Muscle layer of duodenum (tissue), 2 donors: Measurements from ENCODE around the gene FIBP.

ENCODE experiments used
- H3K27ac ChIP-seq: one replicate; pipeline ENCODE4 v1.7.0; 2013; ENCODE audit warnings: mild to moderate bottlenecking, low read length
- H3K27me3 ChIP-seq: one replicate; pipeline ENCODE4 v1.7.0; 2013; ENCODE audit warnings: low read depth, mild to moderate bottlenecking, control low read depth, low read length
- H3K36me3 ChIP-seq, 2 donors: one replicate each; pipeline ENCODE4 v1.7.0; 2013; ENCODE audit warnings: low read length in 2 of 2, control low read depth in 1 of 2, mild to moderate bottlenecking in 1 of 2; ENCODE audit not compliant: insufficient read depth in 2 of 2, control insufficient read depth in 1 of 2
- H3K4me1 ChIP-seq, 2 donors: one replicate each; pipeline ENCODE4 v1.7.0; 2013; ENCODE audit warnings: low read length in 2 of 2, mild to moderate bottlenecking in 2 of 2, control low read depth in 1 of 2, moderate library complexity in 1 of 2; ENCODE audit not compliant: insufficient read depth in 2 of 2, control insufficient read depth in 1 of 2
- H3K4me3 ChIP-seq, 2 donors: one replicate each; pipeline ENCODE4 v1.7.0; 2013; ENCODE audit warnings: low read length in 2 of 2, low read depth in 1 of 2, mild to moderate bottlenecking in 1 of 2
- H3K9me3 ChIP-seq, 2 donors: one replicate each; pipeline ENCODE4 v1.7.0; 2013; ENCODE audit warnings: low read length in 2 of 2, control low read depth in 1 of 2, mild to moderate bottlenecking in 1 of 2; ENCODE audit not compliant: control insufficient read depth in 1 of 2
- donor health status: healthy.

The FIBP gene

DNA sequence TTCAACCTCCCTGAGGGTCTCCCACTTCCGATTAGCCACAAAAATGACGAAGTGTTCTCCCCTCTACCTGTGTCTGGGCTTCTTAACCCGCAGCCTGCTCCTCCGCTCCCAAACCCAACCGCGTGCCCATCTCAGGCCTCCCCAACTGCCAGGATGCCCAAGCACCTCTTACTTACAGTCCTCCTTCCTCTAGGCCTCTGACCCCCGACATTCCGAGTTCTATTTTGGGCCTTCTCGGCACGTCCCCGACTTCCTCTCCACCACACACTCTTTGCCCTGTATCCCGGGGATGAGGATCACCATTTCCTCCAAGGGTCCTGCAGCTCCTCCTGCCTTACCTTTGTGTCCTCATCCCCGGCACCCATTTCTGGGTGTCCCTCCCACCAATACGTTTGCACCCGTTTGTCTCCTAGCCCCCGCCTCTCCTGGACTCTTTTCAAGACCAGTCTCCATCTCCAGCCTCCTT lies 28.4 kb downstream of the FIBP start:
- Histone ChIP-seq H3K4me1 (peaks cover 0 to 42% of the 10 kb centered on the region in 2 donors), H3K4me3 (peak overlapping the region; percentile 87 to 97), H3K27me3 (no peaks in the 10 kb centered on the region), H3K27ac (peak overlapping the region; percentile 96), H3K9me3 (no peaks in the 10 kb centered on the region), H3K36me3 (peaks cover 26 to 59% of the 10 kb centered on the region in 2 donors)

- Histone ChIP-seq H3K4me3 (peak overlapping the region; percentile 87 to 97), H3K27me3 (no peaks in the 10 kb centered on the region), H3K4me1 (peaks cover 0 to 42% of the 10 kb centered on the region in 2 donors), H3K27ac (peak overlapping the region; percentile 96), H3K36me3 (peaks cover 27 to 59% of the 10 kb centered on the region in 2 donors), H3K9me3 (no peaks in the 10 kb centered on the region)
Measured at GRCh38 chr11:65859095-65859811, 29.0 kb downstream of the FIBP start.

GRCh38 chr11:65858681-65859087 lies 29.6 kb downstream of the FIBP start:
- Histone ChIP-seq H3K4me3 (peak overlapping the region; percentile 72 to 97), H3K9me3 (no peaks in the 10 kb centered on the region), H3K4me1 (peaks cover 0 to 42% of the 10 kb centered on the region in 2 donors), H3K27me3 (no peaks in the 10 kb centered on the region), H3K36me3 (peaks cover 26 to 59% of the 10 kb centered on the region in 2 donors), H3K27ac (peak overlapping the region; percentile 96)

GRCh38 chr11:65857853-65858680 lies 30.2 kb downstream of the FIBP start, which contains the start of gene CFL1:
TSS of gene CFL1 (minus strand) at chr11:65858180. CDS start at chr11:65858099, 81 bp downstream.
- Histone ChIP-seq H3K27me3 (no peaks in the 10 kb centered on the region), H3K27ac (peak within 1 kb of the TSS; percentile 96), H3K4me1 (peaks cover 0 to 39% of the 10 kb centered on the region in 2 donors), H3K9me3 (no peaks in the 10 kb centered on the region), H3K4me3 (peak within 1 kb of the TSS; percentile 92 to 97), H3K36me3 (peaks cover 29 to 59% of the 10 kb centered on the region in 2 donors)

GRCh38 chr11:65857500-65857852 lies 30.8 kb downstream of the FIBP start:
- Histone ChIP-seq H3K4me3 (peak overlapping the region; percentile 92 to 97), H3K4me1 (peaks cover 0 to 34% of the 10 kb centered on the region in 2 donors), H3K27ac (peak overlapping the region; percentile 95), H3K9me3 (no peaks in the 10 kb centered on the region), H3K27me3 (no peaks in the 10 kb centered on the region), H3K36me3 (peaks cover 31 to 59% of the 10 kb centered on the region in 2 donors)

GRCh38 chr11:65856689-65857499 lies 31.4 kb downstream of the FIBP start:
- no peaks in the 10 kb centered on the region for H3K27me3 ChIP-seq
- H3K9me3 ChIP-seq: no peaks in the 10 kb centered on the region
- peaks cover 31 to 59% of the 10 kb centered on the region in 2 donors for H3K36me3 ChIP-seq
- H3K4me1 ChIP-seq: peaks cover 0 to 28% of the 10 kb centered on the region in 2 donors
- peak overlapping the region; percentile 92 to 97 for H3K4me3 ChIP-seq
- peak overlapping the region; percentile 95 for H3K27ac ChIP-seq

GRCh38 chr11:65855927-65856363 lies 32.3 kb downstream of the FIBP start:
- H3K27ac ChIP-seq: peak overlapping the region; percentile 95
- H3K9me3 ChIP-seq: peaks cover 0 to 2% of the 10 kb centered on the region in 2 donors
- peaks cover 0 to 19% of the 10 kb centered on the region in 2 donors for H3K4me1 ChIP-seq
- peak overlapping the region; percentile 92 to 97 for H3K4me3 ChIP-seq
- peaks cover 31 to 62% of the 10 kb centered on the region in 2 donors for H3K36me3 ChIP-seq
- H3K27me3 ChIP-seq: no peaks in the 10 kb centered on the region

DNA sequence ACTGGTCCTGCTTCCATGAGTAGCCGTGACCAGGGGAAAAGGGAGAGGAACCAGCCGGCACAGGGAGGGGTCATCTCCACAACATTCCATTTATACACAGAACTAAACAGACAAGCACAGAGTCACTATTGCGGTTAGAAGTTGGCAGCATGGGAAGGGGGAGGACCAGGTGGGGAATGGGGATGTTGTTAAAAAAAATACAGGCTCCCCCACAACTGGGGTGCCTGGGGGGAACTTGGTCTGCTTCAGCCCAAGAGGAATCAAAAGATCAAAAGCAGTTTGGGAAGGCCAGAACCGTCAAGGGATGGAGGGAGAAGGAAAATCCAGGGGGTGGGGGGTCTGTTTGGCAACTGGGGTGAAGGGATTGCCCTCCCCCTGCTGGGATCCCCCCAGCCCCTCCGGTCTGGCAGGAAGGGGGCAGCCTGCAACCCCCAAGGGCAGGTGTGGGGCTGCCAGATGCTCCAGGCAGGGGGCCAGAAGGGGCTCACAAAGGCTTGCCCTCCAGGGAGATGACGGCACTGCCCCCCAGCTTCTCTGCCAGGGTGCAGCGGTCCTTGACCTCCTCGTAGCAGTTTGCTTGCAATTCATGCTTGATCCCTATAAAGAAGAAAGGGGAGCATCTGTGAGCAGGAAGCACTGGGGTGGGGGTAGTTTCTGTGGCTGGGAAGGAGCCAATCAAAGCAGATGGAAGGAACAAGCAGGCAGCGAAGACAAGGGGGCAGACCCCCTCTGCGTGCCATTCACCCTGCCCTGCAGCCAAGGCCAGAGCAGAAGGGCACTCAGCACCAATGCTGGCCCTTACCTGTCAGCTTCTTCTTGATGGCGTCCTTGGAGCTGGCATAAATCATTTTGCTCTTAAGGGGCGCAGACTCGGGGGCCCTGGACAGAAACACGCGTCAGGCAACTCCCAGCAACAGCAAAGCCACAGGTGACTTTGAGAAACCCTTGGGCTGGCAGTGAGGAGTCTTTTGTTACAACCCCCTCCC lies 33.1 kb downstream of the FIBP start:
- H3K36me3 ChIP-seq: peaks cover 31 to 64% of the 10 kb centered on the region in 2 donors
- H3K27ac ChIP-seq: peak overlapping the region; percentile 95
- H3K4me3 ChIP-seq: peak overlapping the region in 1 of 2 donors; percentile 97

DNA sequence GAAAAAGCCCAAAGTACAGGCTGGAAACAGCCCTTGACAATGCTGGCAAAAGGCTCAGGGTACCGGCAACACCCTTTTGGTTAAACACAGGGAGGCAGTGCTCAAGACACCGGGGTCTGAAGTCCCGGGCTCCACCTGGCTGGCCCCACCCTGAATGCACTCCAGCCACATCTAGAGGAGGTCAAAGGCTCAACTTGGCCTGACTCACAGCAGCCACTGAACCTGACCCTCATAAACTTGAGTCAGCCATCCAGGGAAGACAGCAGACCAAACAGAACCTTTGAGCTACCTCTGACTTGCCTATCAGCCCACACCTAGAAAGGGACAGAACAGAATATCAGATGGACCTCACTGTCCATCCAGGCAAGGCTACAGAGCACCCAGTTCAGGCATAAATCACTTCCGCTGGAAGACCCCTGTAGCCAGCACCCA lies 34.1 kb downstream of the FIBP start:
- peak overlapping the region; percentile 69 for H3K27ac ChIP-seq
- H3K36me3 ChIP-seq: peaks cover 31 to 64% of the 10 kb centered on the region in 2 donors
- no peaks in the 10 kb centered on the region for H3K27me3 ChIP-seq
- peaks cover 0 to 19% of the 10 kb centered on the region in 2 donors for H3K4me1 ChIP-seq
- no peak overlapping the region for H3K4me3 ChIP-seq
- peaks cover 0 to 2% of the 10 kb centered on the region in 2 donors for H3K9me3 ChIP-seq

More for the DNA sequence above, 33.1 kb downstream of the FIBP start:
- H3K27me3 ChIP-seq: no peaks in the 10 kb centered on the region
- H3K4me1 ChIP-seq: peaks cover 0 to 19% of the 10 kb centered on the region in 2 donors
- peaks cover 0 to 2% of the 10 kb centered on the region in 2 donors for H3K9me3 ChIP-seq
